Panc1 (cell line): Measurements from ENCODE around the gene TSPOAP1.

Experiments
- CTCF ChIP-seq: fragments of 450-650 bp; IDR thresholded peaks from 2 replicates; pipeline ENCODE4 v1.5.1; 2017; ENCODE audit warnings: mild to moderate bottlenecking
- POLR2AphosphoS5 ChIP-seq: IDR thresholded peaks from 2 replicates; pipeline ENCODE4 v1.6.1; 2012; ENCODE audit warnings: mild to moderate bottlenecking, low read depth, low read length, moderate library complexity

GRCh38 chr17:58325289-58325726 is 3.3 kb downstream of the TSPOAP1 start:
- TF ChIP-seq CTCF (no peak), POLR2AphosphoS5 (no peak)
